Measurements from ENCODE around the gene FAM163A.

Gene FAM163A

DNA sequence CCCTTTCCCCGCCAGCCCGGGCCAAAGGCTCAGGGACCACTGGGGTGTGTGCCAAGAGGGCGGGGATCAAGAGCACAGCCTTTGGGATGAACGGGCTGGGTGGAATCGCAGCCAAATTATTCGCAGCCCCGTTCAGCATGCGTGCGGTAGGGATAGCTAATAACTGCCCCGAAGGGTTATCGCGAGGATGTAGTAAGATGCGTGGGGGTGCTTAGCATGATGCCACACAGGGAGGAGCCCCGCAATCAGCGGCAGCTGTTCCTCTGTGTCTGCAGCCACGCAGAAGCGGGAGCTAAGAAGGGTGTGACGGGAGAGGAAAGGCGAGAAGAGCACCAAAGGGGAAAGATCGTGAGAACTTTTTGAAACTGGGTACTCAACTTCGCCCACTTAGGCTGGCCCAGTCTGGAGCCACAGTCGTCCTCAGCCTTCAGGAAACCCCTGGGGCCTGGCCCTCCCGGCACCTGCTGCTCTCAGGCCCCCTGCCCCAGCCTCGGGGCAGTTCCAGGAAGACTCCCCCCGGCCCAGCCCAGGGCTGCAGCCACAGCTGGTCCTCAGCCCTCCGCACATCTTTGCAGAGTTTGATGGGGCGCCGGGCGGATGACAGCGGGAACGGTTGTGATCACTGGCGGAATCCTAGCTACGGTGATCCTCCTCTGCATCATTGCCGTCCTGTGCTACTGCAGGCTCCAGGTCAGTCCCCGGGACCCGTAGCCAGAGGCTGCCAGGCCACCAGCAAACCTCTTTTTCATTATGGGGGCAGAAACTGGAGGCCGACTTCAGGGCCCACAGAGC, 69.6 kb downstream of the FAM163A start:
- no peak for DNase-seq (ENCODE audit: insufficient read length, low spot score)
- no peak for FAIRE-seq

DNA sequence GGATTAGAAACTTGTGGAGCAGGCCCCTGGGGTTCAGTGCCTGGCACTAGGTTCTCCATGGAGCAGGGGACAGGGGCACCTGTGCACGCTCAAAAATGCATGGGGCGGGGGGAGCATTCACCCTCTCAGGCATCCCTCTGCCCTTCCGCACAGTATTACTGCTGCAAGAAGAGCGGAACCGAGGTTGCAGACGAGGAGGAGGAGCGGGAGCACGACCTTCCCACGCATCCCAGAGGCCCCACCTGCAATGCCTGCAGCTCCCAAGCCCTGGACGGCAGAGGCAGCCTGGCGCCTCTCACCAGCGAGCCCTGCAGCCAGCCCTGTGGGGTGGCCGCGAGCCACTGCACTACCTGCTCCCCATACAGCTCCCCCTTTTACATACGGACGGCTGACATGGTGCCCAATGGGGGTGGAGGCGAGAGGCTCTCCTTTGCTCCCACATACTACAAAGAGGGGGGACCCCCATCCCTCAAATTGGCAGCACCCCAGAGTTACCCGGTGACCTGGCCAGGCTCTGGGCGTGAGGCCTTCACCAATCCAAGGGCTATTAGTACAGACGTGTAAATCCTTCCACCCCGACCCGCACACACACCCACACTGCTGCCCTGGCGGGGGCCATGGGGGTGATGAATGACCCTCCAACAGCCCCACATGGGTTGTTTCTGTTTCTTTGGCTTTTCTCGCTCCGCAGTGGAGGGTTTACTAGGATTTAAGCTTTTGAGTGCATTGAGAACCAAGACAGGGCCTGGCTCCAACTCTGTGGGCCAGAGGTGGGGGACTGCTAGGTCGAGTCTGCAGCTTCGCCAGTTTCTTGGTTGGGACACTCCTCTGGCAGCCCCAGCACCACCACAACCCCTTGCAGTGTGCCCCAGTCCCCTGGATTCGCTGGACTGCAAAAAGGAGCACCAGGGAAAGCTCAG, 70.8 kb downstream of the FAM163A start:
- DNase-seq (ENCODE audit: insufficient read length, low spot score) (no peak), FAIRE-seq (no peak)

DNA sequence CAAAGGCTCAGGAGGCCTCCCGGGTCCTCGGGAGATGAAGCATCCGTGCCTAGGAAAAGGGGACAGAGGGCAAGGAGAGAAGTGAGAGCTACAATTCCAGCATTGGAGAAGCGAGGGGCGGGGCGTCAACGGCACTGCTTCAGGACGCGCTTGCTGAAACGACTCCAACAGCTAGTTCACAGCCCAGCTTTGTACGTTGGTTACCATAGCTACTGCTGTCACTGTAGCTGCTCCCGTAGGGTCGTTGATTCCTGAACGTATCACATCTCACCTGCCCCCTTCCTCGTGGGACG, 71.4 kb downstream of the FAM163A start:
- no peak for DNase-seq (ENCODE audit: insufficient read length, low spot score)
- FAIRE-seq, result no peak

DNA sequence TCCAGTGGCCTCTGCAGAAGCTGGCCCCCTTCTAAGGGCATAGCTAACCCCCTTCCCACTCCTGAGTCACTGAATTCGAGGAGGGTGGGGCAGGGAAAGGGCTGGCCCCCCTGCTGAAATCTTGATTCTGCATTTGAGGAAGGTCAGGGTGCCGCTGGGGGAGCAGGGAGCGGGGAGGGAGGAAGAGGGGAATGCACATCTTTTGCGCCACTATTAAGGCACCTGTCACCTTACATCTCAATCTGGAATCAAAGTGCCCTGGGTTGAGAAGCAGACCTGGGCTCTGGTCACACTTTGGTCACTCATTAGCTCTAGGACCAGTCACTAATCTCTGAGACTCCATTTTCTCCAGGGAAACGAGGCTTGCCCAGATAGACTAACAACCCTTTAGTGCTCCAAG, 72.5 kb downstream of the FAM163A start:
- no peak for DNase-seq (ENCODE audit: insufficient read length, low spot score)
- no peak for FAIRE-seq

DNA sequence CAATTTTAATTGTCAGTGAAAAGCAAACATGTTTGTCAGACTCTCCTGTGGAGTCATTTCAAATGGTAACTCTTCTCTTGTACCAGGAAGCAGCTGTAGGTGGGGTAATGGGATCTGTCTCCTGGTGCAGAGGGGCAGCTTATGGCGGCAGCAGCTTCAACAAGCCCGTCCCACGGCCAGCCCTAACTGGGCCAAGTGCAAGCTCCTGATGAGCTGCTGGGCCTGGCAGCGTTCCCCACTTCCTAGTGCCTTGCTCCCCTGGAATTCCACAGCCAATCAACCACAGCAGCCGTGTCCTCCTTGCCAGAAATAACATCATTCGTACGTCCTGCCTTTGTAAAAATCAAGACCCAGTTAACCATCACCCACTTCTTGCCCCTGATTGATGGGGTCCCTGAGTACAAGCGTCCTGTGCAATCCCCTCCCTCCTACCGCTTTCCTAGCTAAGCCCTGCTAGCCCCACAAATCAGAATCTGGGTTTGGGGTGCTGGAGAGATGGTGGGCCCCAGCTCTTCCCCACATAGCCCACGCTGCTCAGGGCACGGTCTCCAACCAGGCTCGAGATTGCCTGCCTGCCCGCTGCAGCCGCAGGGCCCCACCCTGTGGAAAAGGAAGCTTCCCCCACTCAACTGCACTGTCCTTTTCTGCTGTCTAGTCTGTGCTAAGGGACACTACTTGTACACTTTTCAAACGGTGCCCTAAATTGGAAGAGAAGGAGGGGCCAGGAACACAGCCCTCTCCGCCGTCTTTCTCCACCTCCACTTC, 73.3 kb downstream of the FAM163A start:
- no peak for DNase-seq (ENCODE audit: insufficient read length, low spot score)
- FAIRE-seq, result no peak

DNA sequence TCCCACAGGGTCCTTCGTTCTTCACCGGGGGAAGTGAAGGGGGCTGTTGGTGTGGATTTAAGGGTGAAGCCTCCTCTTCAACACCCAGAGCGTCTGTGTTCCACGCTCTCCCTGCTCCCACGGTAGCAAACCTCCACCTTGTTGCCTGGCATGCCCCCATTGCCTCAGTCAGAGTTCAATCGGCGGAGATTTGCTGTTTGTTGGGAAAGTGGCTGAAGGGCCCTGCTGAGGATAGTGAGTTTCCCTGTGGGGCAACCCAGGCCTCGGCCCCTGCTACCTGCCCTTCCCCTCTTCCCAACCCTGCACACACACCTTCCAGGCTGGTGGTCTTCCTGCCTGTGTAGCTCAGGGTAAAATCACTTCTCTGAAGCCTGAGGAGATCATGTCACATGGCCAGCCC, 74.0 kb downstream of the FAM163A start:
- FAIRE-seq (no peak), DNase-seq (ENCODE audit: insufficient read length, low spot score) (no peak)

DNA sequence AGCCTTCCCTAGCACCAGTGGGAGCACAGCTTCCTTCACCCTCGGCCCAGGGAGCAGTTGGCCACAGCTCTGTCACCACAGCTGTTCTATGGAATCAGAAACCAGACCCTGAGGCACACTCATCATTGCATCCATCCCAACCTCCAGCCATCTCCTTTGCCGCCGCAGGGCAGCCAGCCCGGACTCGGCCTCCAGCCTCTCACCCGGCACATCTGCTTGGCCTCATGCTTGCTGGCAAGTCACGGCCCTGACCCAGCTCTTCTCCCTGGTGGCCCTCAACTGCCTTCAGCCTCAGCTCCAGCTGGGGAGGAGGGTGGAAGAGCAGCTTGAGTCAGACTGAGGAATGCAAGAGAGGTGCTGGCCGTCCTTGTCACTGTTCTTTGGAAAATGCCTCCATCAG, 74.7 kb downstream of the FAM163A start:
- FAIRE-seq (no peak), DNase-seq (ENCODE audit: insufficient read length, low spot score) (no peak)

DNA sequence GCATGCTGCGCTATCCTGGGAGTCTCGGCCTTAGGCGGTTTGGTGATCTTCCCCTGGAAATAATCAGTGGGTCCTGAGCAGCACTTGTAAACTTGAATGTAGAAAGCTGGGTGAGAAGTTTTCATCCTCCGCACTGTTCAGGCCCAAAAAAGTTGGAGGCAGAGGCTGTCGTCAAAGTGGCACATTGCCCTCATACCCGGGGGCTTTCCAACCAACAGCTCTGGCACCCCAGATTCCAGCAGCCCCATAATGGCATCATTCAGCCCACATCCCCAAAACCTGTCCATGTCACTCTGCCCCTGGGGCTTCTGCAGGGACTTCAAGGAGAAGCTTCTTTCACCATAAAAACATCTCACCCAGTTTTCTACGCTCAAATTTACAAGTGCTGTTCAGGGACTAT, 75.2 kb downstream of the FAM163A start:
- no peak for DNase-seq (ENCODE audit: insufficient read length, low spot score)
- no peak for FAIRE-seq

DNA sequence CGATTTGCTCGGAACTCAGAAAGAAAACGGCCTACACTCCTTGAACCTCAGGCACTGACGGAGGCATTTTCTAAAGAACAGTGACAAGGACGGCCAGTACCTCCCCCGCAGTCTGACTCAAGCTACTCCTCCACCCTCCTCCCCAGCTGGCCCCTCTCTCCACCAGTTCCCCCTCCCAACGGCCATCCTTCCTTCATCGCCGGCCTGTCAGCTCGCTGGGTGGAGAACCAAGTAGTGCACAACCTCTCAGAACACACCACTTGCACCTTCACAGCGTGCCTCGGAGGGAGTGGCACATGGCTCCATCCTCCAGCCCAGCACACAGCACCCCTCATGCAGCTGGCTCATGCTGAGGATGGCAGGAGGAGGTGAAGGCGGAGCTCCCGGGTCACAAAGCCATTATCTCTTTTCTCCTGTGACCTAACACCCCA, 75.7 kb downstream of the FAM163A start:
- no peak for DNase-seq (ENCODE audit: insufficient read length, low spot score)
- FAIRE-seq, result no peak

DNA sequence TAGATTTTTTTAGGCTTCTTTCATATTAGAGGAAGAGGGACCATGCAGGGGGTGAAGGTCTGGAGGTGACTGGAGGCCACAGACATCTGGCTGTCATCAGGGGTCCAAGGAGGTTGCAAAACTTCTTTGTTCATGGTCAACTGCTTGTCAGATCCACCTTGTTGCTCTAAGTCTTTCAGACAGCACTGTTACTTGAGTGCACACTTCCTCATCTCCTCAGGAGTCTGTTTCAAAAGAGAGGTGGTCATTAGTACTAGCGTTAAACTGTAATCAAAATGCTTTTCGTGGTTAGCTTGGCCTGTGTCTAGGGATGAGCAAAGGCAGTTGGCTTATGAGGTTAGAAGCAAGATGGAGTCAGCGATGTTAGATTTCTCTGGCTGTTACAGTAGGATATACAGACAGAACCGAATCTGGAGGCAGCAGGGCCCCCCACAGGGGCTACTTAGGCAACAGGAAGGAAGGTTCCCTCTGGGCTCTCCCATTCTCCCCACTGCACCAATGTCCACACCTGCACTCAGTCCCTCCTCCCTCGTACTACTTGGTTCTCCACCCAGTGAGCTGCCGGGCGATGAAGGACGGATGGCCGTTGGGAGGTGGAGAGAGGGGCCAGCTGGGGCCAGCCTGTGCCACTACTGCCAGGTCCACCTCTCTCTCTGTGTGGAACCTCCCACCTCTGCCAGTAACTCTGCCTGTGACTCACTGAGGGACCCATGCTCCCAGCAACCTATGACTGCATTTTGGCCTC, 77.3 kb downstream of the FAM163A start:
- DNase-seq (ENCODE audit: insufficient read length, low spot score) (no peak), FAIRE-seq (no peak)

DNA sequence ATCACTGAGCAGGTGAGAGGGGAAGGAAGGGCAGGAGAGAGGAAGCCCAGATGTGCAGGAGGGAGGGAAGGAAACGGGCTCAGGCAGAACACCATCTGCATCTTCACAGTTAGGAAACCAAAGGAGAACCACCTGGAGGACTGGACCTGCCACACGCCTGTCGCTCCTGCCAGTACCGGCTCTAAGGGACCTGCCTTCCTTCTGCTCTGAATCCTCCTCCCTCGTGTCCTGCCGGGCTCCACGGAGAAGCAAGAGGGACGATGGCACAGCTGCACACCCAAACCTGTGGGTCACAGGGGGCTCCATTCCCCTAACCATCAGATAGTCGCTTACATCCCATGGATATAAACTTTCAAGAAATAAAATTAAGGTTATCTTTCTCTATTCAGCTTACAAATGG, 78.4 kb downstream of the FAM163A start:
- FAIRE-seq, result no peak
- no peak for DNase-seq (ENCODE audit: insufficient read length, low spot score)

DNA sequence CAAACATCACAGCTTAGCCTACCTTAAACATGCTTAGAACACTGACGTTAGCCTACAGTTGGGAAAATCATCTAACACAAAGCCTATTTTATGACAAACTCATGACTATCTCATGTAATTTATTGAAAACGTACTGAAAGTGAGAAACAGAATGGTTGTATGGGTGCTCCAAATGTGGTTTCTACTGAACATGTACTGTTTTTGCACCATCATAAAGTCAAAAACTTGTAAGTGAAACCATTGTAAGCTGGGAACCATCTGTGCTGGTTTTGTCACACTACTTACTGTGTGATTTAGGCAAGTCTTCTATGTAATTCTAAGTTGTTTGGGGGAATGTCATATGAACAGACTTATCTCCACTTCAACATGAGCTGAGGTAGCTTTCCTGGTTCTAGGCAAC, 79.0 kb downstream of the FAM163A start:
- FAIRE-seq, result no peak
- DNase-seq (ENCODE audit: insufficient read length, low spot score), result no peak

DNA sequence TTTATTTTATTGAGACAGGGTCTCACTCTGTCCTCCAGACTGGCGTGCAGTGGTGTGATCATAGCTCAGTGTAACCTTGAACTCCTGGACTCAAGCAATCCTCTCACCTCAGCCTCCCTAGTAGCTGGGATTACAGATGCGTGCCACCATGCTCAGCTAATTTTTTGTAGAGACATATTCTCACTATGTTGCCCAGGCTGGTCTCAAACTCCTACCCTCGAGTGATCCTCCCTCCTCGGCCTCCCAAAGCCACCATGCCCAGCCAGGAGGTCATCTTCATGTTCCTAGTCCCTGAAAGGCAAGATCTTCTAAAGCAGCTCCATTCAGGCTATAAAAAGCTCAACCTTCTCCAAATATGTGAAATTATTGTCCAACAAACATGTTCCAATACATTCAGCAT, 80.6 kb downstream of the FAM163A start:
- FAIRE-seq, result no peak
- no peak for DNase-seq (ENCODE audit: insufficient read length, low spot score)

DNA sequence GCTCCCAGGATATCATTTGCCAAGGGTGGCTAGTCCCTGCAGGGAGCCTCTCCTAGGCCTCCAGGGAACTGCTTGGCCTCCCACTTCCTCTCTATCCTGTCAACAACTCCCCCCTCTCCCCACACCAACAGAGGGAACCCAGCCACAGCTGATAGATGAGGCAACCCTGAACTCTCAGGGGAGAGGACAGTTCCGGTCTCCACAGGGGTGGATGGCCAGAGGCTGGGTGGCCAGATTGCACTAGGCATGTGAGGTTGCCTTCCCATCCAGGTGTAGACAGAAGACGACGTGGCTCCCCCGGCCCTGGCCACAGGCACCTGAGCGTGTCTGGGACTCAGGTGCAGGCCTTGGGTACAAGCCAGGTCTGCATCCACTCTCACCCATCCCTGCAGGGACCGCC, 81.2 kb downstream of the FAM163A start:
- FAIRE-seq (no peak), DNase-seq (ENCODE audit: insufficient read length, low spot score) (no peak)

DNA sequence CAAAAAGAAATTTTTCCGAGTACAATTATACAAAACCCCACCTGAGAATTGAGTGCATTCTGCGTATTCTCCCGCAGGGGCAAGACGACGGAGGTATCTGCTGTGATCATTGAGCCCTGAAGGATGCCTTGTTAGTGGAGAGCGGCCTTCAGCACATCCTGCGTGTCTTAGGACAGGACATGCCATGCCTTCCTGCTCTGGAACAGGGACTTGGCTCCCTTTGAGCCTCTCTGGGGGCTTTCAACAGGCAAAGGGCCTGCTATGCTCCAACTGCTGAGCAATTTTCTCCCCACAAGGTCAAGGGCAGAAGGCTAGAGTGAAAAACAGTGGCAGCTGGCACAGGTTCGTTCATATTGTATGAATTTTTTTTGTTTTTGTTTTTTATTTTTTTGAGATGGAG, 82.1 kb downstream of the FAM163A start:
- DNase-seq (ENCODE audit: insufficient read length, low spot score), result no peak
- no peak for FAIRE-seq

DNA sequence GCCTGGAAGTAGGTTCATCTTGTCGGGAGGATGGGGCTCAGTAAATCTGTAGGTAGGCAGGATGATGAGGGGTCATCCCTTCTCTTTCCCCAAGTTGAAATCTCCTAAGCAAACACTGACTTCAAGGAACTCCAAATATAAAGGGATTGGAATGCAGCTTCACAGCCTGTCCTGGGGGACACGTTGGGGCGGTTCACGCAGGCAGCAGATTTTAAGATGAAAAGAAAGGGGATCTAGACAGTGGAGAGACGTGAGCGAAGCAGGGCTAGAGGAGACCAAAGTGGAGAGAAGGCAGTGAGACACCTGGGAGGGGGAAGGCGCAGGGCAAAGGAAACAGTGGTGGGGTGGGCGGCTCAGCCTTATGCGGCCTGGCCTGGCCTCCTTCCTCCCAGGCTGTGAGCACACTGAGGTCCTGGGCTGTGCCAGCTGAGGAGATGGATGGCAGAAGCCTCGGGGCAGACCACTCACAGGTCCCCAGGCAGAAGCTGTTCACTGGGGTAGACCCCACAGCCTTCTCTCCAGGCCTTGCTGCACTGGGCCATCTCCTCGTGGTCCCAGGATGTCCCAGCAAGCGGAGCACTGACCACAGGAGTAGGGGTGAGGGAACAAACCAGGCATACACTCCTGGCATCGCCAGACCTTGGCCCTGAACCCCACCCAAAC, 82.8 kb downstream of the FAM163A start:
- no peak for DNase-seq (ENCODE audit: insufficient read length, low spot score)
- FAIRE-seq, result no peak

DNA sequence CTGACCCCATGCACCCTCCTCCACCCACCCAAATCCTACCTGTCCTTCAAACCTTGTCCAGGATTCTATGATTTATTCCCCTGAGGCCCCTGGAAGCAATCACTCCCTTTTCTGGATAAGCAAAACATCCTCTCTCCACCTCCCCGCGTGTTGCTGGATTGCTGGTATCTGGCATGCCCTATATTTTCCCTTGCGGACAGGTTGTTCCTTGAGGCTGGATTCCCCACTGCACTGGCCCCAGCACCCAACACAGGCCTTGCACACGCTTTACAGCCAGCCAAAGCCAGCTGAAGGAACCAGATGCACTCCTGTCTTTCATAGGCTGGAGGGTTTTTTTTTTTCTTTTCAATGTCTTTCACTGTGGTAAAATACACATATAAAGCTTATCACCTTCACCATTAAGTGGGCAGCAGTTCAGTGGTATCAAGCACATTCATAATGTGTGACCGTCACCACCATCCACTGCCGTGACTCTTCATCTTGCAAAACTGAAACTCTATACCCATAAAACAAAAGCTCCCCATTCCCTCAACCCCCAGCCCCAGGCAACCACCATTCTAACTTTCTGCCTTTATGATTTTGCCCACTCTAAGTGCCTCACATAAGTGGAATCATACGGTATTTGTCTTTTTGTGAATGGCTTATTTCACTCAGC, 83.7 kb downstream of the FAM163A start:
- DNase-seq (ENCODE audit: insufficient read length, low spot score) (no peak), FAIRE-seq (no peak)

DNA sequence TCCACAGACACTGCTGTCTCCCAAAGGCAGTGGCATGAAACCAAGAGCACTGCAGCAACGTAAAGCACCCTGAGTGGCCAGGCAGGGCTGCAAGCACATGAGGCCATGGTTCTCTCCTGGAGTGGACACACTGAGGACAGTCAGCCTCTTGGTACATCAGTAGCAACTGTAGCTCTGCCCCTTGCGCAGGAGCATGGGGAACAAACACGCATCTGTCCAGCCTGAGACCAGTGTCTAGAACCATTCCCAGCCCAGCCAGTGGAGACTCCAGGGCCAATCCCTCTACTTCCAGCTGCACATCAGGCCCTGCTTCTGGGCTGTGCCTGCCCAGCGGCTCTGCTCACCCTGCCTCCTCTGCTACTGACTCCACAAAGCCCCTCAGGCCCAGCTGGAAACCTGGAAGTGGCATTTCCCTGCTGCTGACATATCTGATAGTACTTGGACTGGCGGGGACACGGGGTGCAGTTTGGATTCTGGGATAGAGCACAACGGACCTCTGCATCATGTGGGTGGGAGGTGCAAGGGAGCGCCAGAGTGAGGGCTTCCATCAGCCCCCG, 85.5 kb downstream of the FAM163A start:
- FAIRE-seq (no peak), DNase-seq (ENCODE audit: insufficient read length, low spot score) (no peak)

DNA sequence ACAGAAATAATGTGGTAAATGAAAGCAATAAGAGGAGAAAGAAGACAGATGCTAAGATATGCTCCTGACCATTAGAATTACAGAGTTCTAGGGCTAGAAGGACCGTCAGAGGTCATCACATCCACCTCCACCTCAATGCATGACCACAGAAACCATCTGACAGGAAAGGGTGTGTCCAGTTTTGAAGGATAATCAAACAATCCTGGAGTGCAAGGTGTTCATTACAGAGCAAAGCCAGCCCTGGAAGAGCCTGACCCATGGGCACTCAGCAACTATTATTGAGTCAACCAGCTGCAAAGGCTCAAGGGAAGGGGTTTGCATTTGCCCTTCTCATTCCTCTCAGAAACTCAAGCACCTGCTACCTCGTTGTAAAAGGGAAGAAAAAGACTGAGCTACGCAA, 88.1 kb downstream of the FAM163A start:
- no peak for FAIRE-seq
- DNase-seq (ENCODE audit: insufficient read length, low spot score), result no peak

Measured in HTR-8/SVneo (cell line).